Neural progenitor cell (in vitro differentiated cells): ENCODE measurements around the gene MPP2.

Source experiments
- CTCF ChIP-seq: fragments of 200-600 bp; sonication (generic); IDR thresholded peaks from 2 replicates; pipeline ENCODE4 v1.5.1; 2017; ENCODE audit warnings: antibody characterized with exemption, mild to moderate bottlenecking
- EZH2 ChIP-seq: fragments of 200-600 bp; sonication (generic); IDR thresholded peaks from 2 replicates; pipeline ENCODE4 v1.6.1; 2017; ENCODE audit warnings: antibody characterized with exemption, mild to moderate bottlenecking, moderate library complexity

DNA sequence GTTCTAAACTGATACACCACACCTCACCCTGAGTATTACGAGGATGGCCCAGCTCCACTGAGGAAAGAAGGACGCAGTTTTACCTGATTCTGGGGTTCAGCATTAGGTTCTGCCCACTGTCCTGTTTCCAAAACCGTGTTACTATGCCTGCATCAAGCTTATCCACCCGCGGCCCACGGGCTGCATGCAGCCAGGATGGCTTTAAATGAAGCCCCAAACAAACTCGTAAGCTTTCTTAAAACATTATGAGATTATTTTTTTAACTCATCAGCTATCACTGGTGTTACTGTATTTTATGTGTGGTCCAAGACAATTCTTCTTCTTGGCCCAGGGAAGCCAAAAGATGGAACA, 64.4 kb downstream of the MPP2 start:
- TF ChIP-seq CTCF, result no peak
- TF ChIP-seq EZH2, result no peak
